ENCODE results near the gene TBX3.

Gene TBX3

GRCh38 chr12:114691763-114692185 lies 7.8 kb upstream of the TBX3 start:
- DNase-seq (ENCODE audit: insufficient read length, low spot score): no peak
- no peak for TF ChIP-seq POLR2A (IDR thresholded peaks at IDR 0.05; ENCODE audit: low read depth, low read length)
- no peak for FAIRE-seq

- FAIRE-seq (no peak), DNase-seq (ENCODE audit: insufficient read length, low spot score) (no peak)
- no peak for TF ChIP-seq POLR2A (IDR thresholded peaks at IDR 0.05; ENCODE audit: low read depth, low read length)
Measured at GRCh38 chr12:114691196-114691595, 7.2 kb upstream of the TBX3 start.

GRCh38 chr12:114690267-114691135 lies 6.5 kb upstream of the TBX3 start:
- no peak for TF ChIP-seq POLR2A (IDR thresholded peaks at IDR 0.05; ENCODE audit: low read depth, low read length)
- FAIRE-seq (no peak), DNase-seq (ENCODE audit: insufficient read length, low spot score) (no peak)

- FAIRE-seq: no peak
- no peak for TF ChIP-seq POLR2A (IDR thresholded peaks at IDR 0.05; ENCODE audit: low read depth, low read length)
- DNase-seq (ENCODE audit: insufficient read length, low spot score): no peak
Measured at GRCh38 chr12:114689075-114689994, 5.4 kb upstream of the TBX3 start.

GRCh38 chr12:114688256-114688845 lies 4.4 kb upstream of the TBX3 start:
- DNase-seq (ENCODE audit: insufficient read length, low spot score): no peak
- TF ChIP-seq POLR2A (IDR thresholded peaks at IDR 0.05; ENCODE audit: low read depth, low read length): no peak
- FAIRE-seq: no peak

- FAIRE-seq: no peak
- no peak for DNase-seq (ENCODE audit: insufficient read length, low spot score)
- no peak for TF ChIP-seq POLR2A (IDR thresholded peaks at IDR 0.05; ENCODE audit: low read depth, low read length)
Measured at GRCh38 chr12:114687802-114688201, 3.8 kb upstream of the TBX3 start.

- TF ChIP-seq POLR2A (IDR thresholded peaks at IDR 0.05; ENCODE audit: low read depth, low read length): no peak
- DNase-seq (ENCODE audit: insufficient read length, low spot score) (no peak), FAIRE-seq (no peak)
Measured at GRCh38 chr12:114686773-114687500, 3.0 kb upstream of the TBX3 start.

GRCh38 chr12:114686426-114686772 lies 2.4 kb upstream of the TBX3 start:
- TF ChIP-seq POLR2A (IDR thresholded peaks at IDR 0.05; ENCODE audit: low read depth, low read length): no peak
- no peak for FAIRE-seq
- no peak for DNase-seq (ENCODE audit: insufficient read length, low spot score)

GRCh38 chr12:114685869-114686268 lies 1.9 kb upstream of the TBX3 start:
- no peak for DNase-seq (ENCODE audit: insufficient read length, low spot score)
- no peak for TF ChIP-seq POLR2A (IDR thresholded peaks at IDR 0.05; ENCODE audit: low read depth, low read length)
- no peak for FAIRE-seq

GRCh38 chr12:114685320-114685781 lies 1.4 kb upstream of the TBX3 start:
- TF ChIP-seq POLR2A (IDR thresholded peaks at IDR 0.05; ENCODE audit: low read depth, low read length): no peak
- DNase-seq (ENCODE audit: insufficient read length, low spot score): no peak
- FAIRE-seq: no peak

GRCh38 chr12:114684870-114685273 lies 897 bp upstream of the TBX3 start:
- FAIRE-seq (no peak), DNase-seq (ENCODE audit: insufficient read length, low spot score) (no peak)
- no peak for TF ChIP-seq POLR2A (IDR thresholded peaks at IDR 0.05; ENCODE audit: low read depth, low read length)

- DNase-seq (ENCODE audit: insufficient read length, low spot score): no peak
- no peak for FAIRE-seq
- TF ChIP-seq POLR2A (IDR thresholded peaks at IDR 0.05; ENCODE audit: low read depth, low read length): no peak; the same call in 1 of the 2 replicates
Measured at GRCh38 chr12:114683709-114684097, 272 bp downstream of the TBX3 start.
